ENCODE data around the gene IL7R. TPM values are rescaled to one million over a fixed set of nuclear protein-coding genes. Genes with fewer than 3 reads are reported as not detected.

Gene IL7R
- polyA plus RNA-seq, 2 of the 4 experiments (the other 2 are of a cell fraction), result 0.13 to 0.18 TPM

GRCh38 chr5:35908228-35908627, 51.5 kb downstream of the IL7R start:
- H3K27ac ChIP-seq, result no peak overlapping the region
- no peak for TF ChIP-seq RAD21 (conservative IDR thresholded peaks at IDR 0.05 in 1 of 2, IDR thresholded peaks at IDR 0.05 in 1 of 2)
- no peak for TF ChIP-seq TP53 (CRISPR knock-in tag; IDR thresholded peaks at IDR 0.05)
- TF ChIP-seq, protein P1, sequence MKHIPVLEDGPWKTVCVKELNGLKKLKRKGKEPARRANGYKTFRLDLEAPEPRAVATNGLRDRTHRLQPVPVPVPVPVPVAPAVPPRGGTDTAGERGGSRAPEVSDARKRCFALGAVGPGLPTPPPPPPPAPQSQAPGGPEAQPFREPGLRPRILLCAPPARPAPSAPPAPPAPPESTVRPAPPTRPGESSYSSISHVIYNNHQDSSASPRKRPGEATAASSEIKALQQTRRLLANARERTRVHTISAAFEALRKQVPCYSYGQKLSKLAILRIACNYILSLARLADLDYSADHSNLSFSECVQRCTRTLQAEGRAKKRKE (CRISPR knock-in tag; IDR thresholded peaks at IDR 0.05; ENCODE audit: low read depth), result no peak
- TF ChIP-seq FOSL2 (IDR thresholded peaks at IDR 0.05), result no peak
- TF ChIP-seq FOSL2 (CRISPR knock-in tag; IDR thresholded peaks at IDR 0.05), result no peak
- TF ChIP-seq POLR2AphosphoS2 (conservative IDR thresholded peaks at IDR 0.05; ENCODE audit: low read length), result no peak
- TF ChIP-seq CEBPB (IDR thresholded peaks at IDR 0.05), result no peak
- TF ChIP-seq RARB (CRISPR knock-in tag; IDR thresholded peaks at IDR 0.05), result no peak
- TF ChIP-seq, protein P2, sequence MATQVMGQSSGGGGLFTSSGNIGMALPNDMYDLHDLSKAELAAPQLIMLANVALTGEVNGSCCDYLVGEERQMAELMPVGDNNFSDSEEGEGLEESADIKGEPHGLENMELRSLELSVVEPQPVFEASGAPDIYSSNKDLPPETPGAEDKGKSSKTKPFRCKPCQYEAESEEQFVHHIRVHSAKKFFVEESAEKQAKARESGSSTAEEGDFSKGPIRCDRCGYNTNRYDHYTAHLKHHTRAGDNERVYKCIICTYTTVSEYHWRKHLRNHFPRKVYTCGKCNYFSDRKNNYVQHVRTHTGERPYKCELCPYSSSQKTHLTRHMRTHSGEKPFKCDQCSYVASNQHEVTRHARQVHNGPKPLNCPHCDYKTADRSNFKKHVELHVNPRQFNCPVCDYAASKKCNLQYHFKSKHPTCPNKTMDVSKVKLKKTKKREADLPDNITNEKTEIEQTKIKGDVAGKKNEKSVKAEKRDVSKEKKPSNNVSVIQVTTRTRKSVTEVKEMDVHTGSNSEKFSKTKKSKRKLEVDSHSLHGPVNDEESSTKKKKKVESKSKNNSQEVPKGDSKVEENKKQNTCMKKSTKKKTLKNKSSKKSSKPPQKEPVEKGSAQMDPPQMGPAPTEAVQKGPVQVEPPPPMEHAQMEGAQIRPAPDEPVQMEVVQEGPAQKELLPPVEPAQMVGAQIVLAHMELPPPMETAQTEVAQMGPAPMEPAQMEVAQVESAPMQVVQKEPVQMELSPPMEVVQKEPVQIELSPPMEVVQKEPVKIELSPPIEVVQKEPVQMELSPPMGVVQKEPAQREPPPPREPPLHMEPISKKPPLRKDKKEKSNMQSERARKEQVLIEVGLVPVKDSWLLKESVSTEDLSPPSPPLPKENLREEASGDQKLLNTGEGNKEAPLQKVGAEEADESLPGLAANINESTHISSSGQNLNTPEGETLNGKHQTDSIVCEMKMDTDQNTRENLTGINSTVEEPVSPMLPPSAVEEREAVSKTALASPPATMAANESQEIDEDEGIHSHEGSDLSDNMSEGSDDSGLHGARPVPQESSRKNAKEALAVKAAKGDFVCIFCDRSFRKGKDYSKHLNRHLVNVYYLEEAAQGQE (IDR thresholded peaks at IDR 0.05), result no peak
- FAIRE-seq, result no peak
- no peak for ATAC-seq
- no peaks in the 10 kb centered on the region for H3K9me3 ChIP-seq
- no peaks in the 10 kb centered on the region for H3K4me1 ChIP-seq
- ChIA-PET CTCF (interaction anchor here (1.5 kb wide), 1 partner anchor 18 kb away, joined by 4 read pairs; no protein-coding TSS in a partner anchor), POLR2A (no interaction called here)
- 0% methylated on average over 1 of the region's 1 CpG for WGBS (ENCODE audit: missing lambda C conversion rate)
- H3K4me3 ChIP-seq, result no peak overlapping the region
- DNase-seq (ENCODE audit: low read depth in 1 of 2, low spot score in 1 of 2), result no peak
- H3K4me2 ChIP-seq, result no peak overlapping the region

GRCh38 chr5:35908814-35909213, 52.1 kb downstream of the IL7R start:
- FAIRE-seq, result no peak
- POLR2A ChIA-PET, result no interaction called here

More at GRCh38 chr5:35908814-35909213, 52.1 kb downstream of the IL7R start:
- ATAC-seq, result no peak
- H3K4me3 ChIP-seq, result no peak overlapping the region
- no peak overlapping the region for H3K4me2 ChIP-seq
- no peaks in the 10 kb centered on the region for H3K4me1 ChIP-seq
- no peak for DNase-seq (ENCODE audit: low read depth in 1 of 2, low spot score in 1 of 2)
- no peak overlapping the region for H3K27ac ChIP-seq
- CTCF ChIA-PET, result interaction anchor here (1.5 kb wide), 1 partner anchor 18 kb away, joined by 4 read pairs; no protein-coding TSS in a partner anchor
- TF ChIP-seq, protein P3, sequence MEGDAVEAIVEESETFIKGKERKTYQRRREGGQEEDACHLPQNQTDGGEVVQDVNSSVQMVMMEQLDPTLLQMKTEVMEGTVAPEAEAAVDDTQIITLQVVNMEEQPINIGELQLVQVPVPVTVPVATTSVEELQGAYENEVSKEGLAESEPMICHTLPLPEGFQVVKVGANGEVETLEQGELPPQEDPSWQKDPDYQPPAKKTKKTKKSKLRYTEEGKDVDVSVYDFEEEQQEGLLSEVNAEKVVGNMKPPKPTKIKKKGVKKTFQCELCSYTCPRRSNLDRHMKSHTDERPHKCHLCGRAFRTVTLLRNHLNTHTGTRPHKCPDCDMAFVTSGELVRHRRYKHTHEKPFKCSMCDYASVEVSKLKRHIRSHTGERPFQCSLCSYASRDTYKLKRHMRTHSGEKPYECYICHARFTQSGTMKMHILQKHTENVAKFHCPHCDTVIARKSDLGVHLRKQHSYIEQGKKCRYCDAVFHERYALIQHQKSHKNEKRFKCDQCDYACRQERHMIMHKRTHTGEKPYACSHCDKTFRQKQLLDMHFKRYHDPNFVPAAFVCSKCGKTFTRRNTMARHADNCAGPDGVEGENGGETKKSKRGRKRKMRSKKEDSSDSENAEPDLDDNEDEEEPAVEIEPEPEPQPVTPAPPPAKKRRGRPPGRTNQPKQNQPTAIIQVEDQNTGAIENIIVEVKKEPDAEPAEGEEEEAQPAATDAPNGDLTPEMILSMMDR (IDR thresholded peaks at IDR 0.05), result no peak
- TF ChIP-seq GATA3 (IDR thresholded peaks at IDR 0.05; ENCODE audit: borderline replicate concordance) (no peak), HOXB13 (CRISPR knock-in tag; IDR thresholded peaks at IDR 0.05; ENCODE audit: low read depth) (no peak), ELK1 (IDR thresholded peaks at IDR 0.05; ENCODE audit: low read depth, low read length) (no peak), PHF8 (IDR thresholded peaks at IDR 0.05; ENCODE audit: borderline replicate concordance, low read depth) (no peak), JUN (IDR thresholded peaks at IDR 0.05) (no peak), MAFK (IDR thresholded peaks at IDR 0.05; ENCODE audit: partially characterized antibody) (no peak)
- TF ChIP-seq, protein P4, sequence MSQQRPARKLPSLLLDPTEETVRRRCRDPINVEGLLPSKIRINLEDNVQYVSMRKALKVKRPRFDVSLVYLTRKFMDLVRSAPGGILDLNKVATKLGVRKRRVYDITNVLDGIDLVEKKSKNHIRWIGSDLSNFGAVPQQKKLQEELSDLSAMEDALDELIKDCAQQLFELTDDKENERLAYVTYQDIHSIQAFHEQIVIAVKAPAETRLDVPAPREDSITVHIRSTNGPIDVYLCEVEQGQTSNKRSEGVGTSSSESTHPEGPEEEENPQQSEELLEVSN (IDR thresholded peaks at IDR 0.05; ENCODE audit: borderline replicate concordance, low read depth), result no peak
- H3K9me3 ChIP-seq, result no peaks in the 10 kb centered on the region
